ENCODE measurements around the gene TP73.

- TF ChIP-seq EZH2 (IDR thresholded peaks at IDR 0.05; ENCODE audit: borderline replicate concordance, insufficient read depth, low read length, poor library complexity, severe bottlenecking), result no peak
- TF ChIP-seq CTCF (IDR thresholded peaks at IDR 0.05; ENCODE audit: poor library complexity, severe bottlenecking), result no peak
- TF ChIP-seq, protein P1, sequence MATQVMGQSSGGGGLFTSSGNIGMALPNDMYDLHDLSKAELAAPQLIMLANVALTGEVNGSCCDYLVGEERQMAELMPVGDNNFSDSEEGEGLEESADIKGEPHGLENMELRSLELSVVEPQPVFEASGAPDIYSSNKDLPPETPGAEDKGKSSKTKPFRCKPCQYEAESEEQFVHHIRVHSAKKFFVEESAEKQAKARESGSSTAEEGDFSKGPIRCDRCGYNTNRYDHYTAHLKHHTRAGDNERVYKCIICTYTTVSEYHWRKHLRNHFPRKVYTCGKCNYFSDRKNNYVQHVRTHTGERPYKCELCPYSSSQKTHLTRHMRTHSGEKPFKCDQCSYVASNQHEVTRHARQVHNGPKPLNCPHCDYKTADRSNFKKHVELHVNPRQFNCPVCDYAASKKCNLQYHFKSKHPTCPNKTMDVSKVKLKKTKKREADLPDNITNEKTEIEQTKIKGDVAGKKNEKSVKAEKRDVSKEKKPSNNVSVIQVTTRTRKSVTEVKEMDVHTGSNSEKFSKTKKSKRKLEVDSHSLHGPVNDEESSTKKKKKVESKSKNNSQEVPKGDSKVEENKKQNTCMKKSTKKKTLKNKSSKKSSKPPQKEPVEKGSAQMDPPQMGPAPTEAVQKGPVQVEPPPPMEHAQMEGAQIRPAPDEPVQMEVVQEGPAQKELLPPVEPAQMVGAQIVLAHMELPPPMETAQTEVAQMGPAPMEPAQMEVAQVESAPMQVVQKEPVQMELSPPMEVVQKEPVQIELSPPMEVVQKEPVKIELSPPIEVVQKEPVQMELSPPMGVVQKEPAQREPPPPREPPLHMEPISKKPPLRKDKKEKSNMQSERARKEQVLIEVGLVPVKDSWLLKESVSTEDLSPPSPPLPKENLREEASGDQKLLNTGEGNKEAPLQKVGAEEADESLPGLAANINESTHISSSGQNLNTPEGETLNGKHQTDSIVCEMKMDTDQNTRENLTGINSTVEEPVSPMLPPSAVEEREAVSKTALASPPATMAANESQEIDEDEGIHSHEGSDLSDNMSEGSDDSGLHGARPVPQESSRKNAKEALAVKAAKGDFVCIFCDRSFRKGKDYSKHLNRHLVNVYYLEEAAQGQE (IDR thresholded peaks at IDR 0.05; ENCODE audit: borderline replicate concordance), result no peak
- TF ChIP-seq RAD21 (conservative IDR thresholded peaks at IDR 0.05), result no peak
- no peak for TF ChIP-seq SMC3 (conservative IDR thresholded peaks at IDR 0.05; ENCODE audit: poor library complexity)
- no peak for TF ChIP-seq POLR2AphosphoS5 (IDR thresholded peaks at IDR 0.05)
- no peak for TF ChIP-seq TAF1 (IDR thresholded peaks at IDR 0.05; ENCODE audit: low read depth)
These were observed 127.6 kb downstream of the TP73 start for GRCh38 chr1:3779912-3780416.

Data from neural cell (in vitro differentiated cells).